HG03558 (cell line): ENCODE measurements around the gene SERPINA5.

Source experiments
- ATAC-seq: cut with Tn5 transposase; IDR thresholded peaks from one replicate; pipeline ENCODE4 v1.9.1; 2021; ENCODE audit warnings: moderate number of reproducible peaks; ENCODE audit not compliant: unreplicated experiment; ENCODE audit errors: extremely low read depth

SERPINA5 gene, protein sequence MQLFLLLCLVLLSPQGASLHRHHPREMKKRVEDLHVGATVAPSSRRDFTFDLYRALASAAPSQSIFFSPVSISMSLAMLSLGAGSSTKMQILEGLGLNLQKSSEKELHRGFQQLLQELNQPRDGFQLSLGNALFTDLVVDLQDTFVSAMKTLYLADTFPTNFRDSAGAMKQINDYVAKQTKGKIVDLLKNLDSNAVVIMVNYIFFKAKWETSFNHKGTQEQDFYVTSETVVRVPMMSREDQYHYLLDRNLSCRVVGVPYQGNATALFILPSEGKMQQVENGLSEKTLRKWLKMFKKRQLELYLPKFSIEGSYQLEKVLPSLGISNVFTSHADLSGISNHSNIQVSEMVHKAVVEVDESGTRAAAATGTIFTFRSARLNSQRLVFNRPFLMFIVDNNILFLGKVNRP

DNA sequence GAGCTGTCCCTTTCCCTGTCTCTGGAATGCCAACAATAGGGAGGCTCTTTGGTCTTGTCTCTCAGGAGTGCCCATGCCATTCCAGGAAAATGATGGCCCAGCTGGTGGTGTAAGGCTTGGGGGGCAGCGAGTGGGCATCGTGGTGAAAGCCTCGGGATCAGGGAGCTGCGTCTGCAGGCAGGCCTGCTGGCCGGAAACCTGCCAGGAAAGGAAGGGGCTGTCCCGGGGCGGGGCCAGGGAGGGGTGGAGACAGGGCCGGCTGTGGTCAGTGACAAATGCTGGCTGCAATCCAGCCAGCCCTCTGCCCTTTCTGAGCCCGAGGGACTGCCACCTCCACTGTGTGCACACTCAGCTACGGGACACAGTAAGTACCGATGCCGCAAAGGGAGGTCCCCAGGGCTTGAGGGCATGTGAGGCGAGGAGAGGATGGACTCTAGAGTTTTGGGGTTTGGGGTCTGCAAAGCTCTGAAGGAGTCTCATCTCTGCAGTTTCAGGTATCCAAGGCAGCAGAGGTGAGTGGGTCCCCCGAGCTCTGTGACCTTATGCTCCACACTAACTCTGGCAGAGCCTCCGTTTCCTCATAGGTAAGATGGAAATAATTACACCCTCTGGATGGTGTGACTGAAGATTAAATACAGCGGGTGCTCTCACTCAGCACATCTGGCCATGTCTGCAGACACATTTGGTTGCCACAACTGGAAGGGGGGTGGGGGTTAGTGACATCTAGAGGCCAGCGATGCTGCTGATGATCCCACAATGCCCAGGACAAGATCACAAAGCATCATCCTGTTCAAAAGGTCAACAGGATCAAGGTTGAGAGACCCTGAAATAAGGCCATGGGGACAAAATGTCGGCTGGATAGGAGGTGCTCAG, at the start of gene SERPINA5:
Gene SERPINA5, plus strand, starts transcription at position 300 of the 873 bp plus-strand sequence. CDS start 5,937 bp downstream, outside the sequence.
- ATAC-seq = no peak

DNA sequence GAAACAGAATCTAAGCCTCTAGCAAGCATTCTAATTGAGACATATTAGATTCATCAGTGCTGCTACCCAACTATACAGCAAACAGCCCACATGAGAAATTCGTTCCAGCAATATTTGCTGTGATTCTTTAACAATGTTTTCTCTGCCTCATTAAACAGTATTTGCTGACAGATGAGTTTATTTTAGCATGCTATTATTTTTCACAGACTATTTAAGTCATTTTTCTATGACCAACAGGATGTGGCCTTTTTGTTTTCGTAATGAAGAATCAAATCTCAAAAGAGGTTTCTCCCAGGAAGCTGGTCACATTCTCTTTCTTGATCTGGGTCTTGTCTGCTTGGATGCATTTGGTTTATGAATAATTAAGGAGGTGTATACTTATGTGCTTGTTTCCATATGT, 48.8 kb upstream of the SERPINA5 start:
- no peak for ATAC-seq

GRCh38 chr14:94535506-94535905, 45.7 kb upstream of the SERPINA5 start:
- no peak for ATAC-seq

- no peak for ATAC-seq
Measured at GRCh38 chr14:94536836-94537235, 44.4 kb upstream of the SERPINA5 start.

DNA sequence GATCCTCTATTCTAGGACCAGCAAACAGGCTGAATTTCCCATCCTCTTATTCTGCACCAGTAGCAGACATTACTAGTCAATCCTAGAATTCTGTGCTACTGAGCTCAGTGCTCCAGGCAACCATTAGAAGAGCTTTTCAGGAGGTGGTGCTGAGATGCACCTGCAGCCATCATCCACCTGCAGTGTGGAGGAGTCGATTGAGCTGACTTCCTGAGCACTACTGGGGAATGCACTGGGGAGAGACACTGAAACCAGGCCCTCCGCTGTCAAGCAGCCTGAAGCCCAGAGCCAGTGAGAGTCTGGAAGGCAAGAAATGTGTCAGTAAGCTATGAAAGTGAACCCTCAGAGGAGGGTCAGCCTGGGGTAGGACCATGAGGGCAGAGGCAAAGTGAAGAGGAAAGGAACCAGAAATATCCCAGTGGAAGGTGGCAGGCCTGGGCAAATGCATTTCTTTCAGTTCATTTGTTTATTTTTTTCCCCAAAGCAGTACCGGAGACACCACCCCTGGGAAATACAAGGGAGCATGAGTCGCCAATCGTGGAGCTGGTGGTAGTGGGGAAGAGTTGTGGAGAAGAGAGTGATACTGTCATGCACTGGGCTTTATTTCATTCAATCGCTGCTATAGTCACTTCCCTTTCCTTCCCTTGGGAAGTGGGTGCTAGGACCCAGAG, 43.0 kb upstream of the SERPINA5 start:
- no peak for ATAC-seq

DNA sequence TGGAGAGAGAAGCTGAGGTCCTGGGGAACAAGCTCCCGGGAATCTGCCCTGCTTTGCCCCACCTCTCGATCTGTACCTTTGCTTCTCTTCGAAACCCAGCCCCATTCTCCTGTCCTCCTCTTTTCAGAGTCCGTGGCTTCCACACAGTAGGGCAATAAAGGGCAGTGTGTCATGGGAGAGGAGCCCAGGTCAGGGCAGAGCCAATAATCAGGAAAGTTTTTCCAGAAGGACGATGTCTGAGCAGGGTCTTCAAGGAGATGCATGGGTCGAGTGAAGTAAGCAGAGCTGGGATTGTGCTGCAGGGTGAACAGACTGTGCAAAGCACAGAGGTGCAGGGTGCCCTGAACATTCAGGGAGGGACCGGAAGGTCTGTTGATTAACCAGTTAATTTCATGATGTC, 42.0 kb upstream of the SERPINA5 start:
- no peak for ATAC-seq

- no peak for ATAC-seq
Measured at GRCh38 chr14:94540031-94540794, 41.0 kb upstream of the SERPINA5 start.

GRCh38 chr14:94541234-94541975, 39.8 kb upstream of the SERPINA5 start:
- no peak for ATAC-seq

- ATAC-seq = no peak
Measured at GRCh38 chr14:94542111-94542810, 39.0 kb upstream of the SERPINA5 start.

GRCh38 chr14:94542811-94543440, 38.3 kb upstream of the SERPINA5 start:
- no peak for ATAC-seq

- ATAC-seq = no peak
Measured at GRCh38 chr14:94543449-94544124, 37.6 kb upstream of the SERPINA5 start.

DNA sequence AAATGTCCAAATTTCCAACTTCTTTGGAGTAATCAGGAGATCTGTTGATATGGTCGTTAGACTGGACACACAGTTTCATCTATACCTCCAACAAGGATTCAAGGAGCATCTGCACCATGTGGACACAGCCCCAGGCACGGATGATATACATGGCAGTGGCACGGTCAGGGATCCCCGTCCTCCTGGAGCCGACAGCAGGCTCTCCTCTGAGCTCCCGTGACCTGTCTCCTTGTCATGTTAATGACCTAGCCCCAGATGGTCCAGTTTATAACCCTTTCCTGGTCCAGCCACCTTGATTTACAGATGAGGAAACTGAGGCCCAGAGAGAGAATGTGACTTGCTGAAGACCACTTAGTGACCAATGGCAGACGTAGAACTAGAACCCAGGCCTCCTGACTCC, 36.5 kb upstream of the SERPINA5 start:
- ATAC-seq = no peak

DNA sequence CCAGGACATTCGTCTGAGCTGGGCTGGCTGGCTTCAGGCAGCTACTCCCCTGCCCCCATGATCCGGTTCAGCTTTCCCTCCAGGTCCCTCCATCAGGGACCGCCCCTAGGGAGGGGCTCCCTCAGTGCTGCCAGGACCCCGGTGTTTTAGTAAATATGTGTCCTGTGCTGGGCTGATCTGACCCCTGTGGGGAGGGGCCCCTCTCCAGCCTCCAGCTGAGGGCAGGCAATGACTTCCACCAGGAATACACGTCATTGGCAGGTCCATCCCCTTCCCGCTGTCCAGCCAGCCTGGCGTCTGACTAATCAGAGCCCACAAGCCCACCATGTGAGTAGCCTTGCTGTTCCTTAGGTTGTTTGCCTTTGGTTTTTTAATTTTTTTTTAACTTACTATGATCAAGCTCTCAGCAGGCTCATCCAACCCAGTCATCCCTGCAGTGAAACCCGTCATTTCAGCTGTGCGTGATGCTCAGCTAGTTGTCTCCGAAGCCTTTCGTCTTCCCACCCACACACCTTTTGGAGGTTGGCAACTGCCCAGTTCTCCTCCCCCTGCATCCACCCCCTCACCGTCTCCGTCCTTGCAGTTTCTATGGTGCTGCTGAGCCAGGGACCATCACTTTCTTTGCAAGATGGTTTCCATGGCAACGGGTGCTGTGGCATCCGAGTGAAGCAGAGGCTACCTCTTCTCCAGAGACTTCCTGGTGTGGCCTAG, 35.9 kb upstream of the SERPINA5 start:
- no peak for ATAC-seq

DNA sequence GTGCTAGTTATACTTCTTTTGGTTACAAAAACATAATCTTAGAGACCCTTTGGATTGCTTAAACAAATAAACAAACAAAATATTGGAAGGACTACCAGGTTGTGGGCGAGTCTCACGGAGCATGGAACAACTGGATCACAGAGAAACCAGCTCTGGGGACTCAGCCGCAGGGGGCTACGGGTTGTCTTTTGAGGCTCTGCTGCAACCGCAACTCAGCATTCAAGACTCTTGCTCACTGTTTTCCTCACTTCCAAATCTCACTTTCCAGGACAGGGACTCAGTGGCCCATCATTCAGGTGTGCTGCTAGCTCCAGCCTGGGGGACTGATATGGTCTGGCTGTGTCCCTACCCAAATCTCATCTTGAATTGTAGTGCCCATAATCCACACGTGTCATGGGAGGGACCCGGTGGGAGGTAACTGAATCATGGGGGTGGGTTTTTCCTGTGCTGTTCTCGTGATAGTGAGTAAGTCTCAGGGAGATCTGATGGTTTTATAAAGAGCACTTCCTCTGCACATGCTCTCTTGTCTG, 34.0 kb upstream of the SERPINA5 start:
- ATAC-seq = no peak

DNA sequence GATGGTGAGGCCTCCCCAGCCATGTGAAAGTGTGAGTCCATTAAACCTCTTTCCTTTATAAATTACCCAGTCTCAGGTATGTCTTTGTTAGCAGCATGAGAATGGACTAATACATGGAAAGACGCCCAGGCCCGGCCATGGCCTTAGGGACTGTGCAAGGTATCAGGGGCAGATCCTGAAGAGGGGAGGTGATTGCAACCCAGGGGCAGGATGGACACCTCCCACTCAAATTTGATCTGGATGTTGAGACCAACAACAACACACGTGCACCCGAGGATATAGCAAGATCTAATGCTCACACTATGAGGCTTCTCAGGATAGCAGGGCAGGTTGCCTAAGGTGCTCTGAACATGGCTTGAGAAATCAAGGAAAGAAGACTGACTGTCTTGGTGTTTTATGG, 33.5 kb upstream of the SERPINA5 start:
- no peak for ATAC-seq

DNA sequence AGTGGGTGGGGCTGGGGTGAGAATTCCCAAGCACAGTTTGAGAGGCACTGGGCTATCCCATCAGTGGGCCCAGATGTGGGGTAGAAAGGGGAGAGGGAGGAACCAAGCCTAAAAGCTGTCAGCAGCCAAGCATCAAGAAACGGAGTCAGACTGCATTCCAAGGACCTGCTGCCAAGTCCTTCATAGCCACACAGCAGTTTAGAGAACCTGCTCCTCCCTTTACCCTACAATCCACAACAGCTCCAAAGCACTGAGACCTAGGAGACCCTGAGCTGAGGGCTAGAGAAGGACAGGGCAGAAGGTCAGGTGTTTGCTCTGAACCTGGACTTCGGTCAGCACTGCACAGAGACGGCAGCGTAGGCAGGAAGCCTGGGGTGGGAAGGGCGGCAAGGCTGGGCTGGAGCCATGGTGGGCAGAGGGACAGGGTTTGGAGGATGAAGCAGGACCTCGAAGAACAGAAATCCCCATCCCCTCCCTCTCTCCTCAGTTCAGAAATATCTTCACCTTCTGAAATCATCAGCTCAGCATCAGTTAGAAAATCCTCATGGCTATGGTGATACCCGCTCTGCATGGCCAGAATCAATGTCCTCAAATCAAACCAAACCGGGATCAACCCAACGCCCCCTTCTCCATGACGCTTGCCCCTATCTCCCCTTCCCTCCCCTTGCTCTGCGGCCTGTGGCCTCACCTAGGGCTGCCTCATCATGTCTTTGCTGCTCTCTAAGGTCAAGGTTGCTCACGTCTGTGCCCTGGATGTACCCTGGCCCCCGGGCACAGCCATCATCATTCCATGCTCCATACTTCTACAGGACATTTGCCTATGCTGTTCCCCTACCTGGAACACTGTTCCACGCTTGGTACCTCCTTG, 32.9 kb upstream of the SERPINA5 start:
- no peak for ATAC-seq
